ENCODE data around the gene F10.

Gene F10

DNA sequence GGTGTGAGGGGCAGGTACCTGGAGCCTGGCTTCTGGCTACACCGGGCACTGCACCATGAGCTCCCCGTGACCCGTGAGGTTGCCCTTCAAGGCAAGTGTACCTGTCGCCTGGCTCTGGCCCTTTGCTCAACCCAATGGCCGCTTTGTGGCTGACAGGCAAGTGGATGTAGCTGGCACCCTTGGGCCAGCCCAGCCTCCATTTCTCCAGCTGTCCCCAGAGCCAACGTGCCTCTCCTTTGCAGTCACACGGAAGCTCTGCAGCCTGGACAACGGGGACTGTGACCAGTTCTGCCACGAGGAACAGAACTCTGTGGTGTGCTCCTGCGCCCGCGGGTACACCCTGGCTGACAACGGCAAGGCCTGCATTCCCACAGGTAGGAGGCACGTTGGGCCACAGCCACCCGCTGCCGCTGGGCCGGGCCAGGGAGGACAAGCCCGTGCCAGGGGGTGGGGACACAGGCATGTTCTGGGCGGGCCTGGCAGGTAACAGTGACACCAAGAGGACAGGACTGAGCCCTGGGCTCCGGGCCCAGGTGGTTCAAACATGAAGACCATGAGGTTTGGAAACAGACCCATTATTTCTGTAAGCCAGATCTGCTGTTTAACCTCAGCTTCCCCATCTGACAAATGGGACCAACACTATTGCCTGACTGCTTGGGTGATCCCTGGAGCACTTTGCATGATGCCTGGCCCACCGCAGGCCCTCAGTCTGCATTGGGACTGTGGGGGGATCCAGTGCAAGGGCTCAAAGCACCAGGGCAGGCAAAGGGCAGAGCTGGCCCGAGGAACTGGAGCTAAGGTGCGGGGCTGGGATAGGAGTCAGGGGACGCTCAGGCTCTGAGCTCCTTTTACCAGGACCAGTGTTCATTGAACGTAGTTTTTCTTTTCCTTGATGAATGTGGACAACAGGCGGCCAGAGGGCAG, 18.3 kb downstream of the F10 start:
- DNase-seq = no peak

DNA sequence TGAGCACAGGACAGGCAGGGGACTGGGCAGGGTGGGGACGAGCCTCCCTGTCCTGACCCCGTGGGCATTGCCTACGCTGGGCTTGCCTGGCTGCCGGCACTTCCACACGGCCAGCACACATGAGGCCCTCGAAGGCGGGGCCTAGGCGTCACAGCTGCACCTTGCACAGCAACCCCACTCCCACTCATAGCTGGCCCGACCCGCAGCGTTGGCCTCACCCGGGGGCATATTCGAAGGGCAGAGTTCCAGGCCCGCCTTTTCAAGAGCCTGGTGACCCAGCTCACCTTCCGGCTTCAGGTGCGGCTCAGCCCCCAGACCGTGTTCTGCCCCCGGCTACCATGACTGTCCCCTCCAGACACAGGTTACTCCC, 19.0 kb downstream of the F10 start:
- no peak for DNase-seq

DNA sequence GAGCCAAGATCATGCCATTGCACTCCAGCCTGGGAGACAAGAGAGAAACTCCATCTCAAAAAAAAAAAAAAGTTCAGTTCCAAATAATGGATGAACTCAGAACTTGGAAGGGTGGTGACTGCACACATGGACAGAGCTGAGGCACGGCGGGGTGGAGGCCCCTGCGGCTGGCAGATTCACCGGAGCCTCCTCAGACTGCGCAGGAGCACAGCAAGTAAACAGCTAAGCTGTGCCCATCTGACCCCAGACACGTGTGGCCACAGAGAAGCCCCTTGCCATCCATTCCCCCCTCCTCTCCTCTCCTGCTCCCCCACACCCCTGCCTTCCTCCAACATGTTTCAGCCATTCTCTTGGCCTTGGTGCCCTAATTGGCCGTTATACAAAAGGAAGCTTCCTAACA, 20.3 kb downstream of the F10 start:
- no peak for DNase-seq

DNA sequence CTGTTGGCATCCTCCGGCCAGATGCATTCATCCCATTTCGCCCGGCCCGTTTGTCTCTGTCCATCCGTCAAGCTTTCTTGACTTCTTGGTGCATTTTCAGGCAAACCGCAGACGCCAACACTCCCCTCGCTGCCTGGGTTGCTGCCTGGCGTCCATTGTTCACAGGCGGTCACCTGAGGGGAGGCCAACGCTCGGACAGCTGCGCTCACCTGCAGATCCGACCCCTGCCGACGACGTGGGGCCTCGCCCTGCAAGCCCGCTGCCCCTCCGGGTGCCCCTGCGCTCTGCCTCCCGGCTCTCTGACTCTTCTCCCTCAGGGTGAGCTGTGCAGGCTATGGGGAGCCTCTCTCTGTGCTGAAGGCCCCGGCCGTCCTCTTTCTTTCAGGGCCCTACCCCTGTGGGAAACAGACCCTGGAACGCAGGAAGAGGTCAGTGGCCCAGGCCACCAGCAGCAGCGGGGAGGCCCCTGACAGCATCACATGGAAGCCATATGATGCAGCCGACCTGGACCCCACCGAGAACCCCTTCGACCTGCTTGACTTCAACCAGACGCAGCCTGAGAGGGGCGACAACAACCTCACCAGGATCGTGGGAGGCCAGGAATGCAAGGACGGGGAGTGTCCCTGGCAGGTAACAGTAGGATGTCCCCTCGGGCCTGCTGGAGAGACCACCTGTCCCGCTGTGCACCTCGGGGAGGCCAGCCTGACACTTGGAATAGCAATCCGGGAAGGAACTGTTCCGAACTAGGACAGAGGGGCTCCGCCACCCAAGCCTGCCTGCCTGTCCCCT, 21.1 kb downstream of the F10 start:
- DNase-seq = no peak

DNA sequence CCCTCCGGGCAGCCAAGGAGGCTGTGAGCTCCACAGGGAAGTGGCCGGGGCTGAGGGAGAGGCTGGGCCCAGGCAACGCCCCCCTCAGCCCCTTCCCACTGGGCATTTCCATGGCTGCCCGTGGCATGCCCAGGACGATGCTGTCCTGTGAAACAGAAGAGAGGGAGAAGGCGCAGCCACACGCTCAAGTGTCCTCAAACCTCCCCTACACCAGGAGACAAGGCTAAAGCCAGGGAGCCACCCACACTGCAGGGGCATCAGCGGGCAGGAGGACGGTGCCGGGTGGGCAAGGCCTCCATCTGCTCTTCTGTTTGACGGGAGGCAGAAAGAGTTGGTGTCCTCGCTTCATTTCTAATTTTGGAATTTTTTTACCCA, 21.6 kb downstream of the F10 start:
- no peak for DNase-seq

DNA sequence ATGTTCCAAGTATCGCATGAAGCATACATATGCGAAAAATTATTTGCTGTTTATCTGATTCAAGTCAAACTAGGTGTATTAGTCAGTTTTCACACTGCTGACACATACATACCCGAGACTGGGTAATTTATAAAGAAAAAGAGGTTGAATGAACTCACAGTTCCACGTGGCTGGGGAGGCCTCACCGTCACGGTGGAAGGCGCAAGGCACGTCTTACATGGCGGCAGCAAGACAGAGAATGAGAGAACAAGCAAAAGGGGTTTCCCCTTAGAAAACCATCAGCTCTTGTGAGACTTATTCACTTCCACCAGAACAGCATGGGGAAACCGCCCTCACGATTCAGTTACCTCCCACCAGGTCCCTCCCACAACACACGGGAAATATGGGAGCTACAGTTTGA, 22.9 kb downstream of the F10 start:
- no peak for DNase-seq

DNA sequence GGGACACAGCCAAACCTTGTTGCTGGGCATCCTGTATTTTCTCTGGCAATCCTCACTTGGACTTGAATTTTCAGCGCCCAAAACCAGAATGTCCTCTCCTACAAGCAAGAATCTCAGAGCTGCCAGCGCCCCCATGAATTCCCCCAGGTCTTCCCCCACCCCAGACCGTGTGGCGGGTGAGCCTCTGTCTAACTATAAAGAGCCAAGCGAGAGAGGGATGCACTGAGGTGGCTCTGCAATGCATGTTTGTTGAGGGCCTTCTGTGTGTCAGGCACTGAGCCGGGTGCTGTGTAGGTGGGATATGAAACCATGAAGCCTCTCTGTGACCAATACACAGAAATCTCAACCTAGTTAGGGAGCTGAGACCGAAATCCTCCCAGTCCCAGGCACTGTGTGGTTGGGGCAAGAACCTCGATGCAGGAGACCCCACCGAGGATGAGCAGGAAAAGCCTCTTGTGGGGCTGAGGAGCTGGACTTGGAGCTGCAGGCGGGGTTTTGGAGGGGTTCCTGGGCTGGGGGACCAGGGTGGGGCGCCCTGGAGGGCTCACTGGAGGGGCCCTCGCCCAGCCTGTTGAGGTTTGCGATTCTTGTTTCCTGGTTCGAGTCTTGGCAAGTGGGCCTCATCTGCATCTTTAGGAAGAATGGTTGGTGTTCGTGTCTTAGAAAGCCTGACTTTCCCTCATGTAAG, 23.5 kb downstream of the F10 start:
- DNase-seq = no peak

DNA sequence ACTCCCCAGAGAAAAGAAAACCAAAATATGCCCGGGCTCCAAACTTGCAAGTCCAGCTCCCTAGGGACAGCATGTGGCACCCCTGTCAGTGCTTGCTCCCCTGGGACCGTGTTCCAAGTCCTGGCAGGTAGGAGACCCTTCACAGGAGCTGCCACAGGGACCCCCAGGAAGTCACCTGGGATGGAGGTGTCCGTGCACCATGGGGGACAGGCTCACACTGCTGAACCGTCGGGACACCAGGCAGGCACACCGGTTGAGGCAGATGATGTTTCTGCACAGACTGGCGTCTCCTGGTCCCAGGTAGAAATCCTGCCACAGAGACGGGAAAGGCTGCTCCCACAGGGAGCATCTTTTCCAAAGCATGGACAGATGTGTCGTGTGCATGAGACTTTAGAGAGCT, 24.2 kb downstream of the F10 start:
- DNase-seq = no peak

DNA sequence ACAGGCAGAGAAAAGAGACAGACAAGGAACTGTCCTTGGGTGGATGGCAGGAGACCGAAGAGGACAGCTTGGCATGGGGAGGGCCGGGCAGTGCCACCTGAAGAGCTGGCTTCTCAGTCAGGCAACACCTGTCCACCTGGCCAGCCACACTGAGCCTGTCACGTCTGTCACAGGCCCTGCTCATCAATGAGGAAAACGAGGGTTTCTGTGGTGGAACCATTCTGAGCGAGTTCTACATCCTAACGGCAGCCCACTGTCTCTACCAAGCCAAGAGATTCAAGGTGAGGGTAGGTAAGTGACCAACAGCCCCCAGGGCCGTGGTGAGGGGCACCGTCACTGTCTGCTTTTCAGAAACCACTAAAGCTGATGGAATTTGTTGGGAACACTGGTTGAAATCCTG, 24.6 kb downstream of the F10 start:
- DNase-seq = no peak

DNA sequence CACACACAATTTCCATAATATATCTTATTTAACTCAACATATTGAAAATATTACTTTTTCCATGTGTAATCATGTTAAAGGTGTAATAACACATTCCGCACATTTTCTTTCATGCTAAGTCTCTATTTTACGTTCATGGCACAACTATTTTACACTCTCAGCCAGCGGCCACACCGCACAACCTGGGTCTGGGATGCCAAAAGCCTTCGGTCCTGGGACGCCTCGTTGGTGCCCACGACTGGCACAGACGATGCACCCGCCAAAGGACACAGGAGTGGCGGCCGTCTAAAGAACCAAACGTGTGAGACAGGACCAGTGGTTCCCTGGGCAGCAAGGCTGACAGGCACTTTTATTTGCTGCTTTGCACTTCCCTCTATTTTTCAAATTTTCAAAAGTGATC, 25.8 kb downstream of the F10 start:
- no peak for DNase-seq

DNA sequence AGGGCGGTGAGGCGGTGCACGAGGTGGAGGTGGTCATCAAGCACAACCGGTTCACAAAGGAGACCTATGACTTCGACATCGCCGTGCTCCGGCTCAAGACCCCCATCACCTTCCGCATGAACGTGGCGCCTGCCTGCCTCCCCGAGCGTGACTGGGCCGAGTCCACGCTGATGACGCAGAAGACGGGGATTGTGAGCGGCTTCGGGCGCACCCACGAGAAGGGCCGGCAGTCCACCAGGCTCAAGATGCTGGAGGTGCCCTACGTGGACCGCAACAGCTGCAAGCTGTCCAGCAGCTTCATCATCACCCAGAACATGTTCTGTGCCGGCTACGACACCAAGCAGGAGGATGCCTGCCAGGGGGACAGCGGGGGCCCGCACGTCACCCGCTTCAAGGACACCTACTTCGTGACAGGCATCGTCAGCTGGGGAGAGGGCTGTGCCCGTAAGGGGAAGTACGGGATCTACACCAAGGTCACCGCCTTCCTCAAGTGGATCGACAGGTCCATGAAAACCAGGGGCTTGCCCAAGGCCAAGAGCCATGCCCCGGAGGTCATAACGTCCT, 26.4 kb downstream of the F10 start:
- DNase-seq = no peak

DNA sequence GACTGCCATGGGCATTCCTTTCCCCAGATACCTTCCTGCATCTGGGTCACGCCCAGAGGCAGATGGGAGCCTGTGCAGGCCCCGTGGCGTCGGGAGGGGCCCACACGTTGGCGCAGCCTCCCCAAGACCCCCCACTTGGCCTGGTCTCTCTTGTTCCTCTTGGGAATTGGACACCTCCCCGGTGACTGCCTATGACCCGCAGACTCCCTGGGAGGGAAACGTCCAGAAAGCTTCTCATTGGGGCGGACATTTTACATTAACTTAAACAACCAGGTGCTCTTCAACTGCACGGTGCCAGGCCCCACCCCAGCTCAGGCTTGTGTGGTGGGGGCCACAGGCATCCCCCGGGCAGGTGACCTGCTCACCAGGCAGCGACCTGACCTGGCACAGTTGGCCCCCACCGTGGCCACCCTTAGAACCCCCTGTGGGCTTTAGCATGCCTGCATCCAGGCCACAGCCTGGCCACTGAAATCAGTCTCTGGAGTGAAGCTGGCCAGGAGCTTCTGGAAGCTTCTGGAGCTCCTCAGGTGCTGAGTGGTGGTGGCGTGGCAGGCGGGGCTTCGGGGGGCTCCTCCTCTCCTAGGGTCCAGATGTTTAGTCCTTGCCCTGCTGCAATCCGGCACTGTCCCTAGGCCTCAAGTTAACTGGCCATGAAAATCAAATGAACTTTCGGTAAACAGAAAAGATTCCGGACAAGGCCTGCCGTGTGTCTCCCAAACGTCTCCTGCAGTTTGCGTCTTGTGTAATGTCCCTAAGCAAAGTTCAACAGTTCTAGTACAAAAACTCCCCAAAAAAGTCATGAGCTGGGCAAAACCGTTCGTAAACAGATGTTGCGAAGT, 27.3 kb downstream of the F10 start:
- DNase-seq = no peak

DNA sequence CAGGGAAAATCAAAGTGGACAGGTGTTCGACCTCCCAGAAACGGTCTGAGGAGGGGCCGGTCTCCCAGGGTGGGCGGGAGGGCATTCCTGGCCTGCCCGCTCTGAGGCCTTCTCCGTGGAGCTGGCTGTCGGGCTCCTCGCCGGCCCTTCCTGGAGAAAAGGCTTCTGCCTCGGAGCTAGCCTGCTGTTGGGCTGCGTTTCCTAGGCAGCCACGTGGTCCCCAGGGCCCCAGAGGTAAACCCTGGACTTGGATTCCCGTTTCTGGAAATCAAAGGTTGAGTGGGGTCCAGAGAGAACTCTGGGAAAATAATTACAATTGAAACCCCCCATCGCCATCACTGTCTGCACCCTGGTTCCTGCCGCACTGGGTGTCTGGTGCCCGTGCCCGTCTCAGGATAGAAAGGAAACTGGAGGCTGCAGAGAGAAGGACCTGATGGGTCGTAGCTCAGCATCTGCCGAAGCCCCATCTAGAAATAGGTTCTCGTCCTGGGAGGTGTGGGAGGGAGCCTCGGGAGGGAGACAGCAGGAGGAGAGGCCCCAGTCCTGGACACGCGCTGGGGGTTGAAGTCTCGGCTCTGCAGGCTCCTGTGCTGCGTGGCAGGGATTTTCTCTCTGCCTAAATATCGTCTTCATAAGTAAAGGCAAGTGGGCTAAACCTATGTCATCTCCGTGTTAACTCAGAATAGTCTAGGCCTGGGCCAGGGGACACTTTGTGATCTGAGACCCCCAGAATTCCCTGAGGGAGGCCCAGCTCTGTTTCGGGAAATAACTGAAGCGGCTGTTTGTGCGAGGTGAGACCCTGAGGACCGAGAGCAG, 28.2 kb downstream of the F10 start:
- DNase-seq = no peak

DNA sequence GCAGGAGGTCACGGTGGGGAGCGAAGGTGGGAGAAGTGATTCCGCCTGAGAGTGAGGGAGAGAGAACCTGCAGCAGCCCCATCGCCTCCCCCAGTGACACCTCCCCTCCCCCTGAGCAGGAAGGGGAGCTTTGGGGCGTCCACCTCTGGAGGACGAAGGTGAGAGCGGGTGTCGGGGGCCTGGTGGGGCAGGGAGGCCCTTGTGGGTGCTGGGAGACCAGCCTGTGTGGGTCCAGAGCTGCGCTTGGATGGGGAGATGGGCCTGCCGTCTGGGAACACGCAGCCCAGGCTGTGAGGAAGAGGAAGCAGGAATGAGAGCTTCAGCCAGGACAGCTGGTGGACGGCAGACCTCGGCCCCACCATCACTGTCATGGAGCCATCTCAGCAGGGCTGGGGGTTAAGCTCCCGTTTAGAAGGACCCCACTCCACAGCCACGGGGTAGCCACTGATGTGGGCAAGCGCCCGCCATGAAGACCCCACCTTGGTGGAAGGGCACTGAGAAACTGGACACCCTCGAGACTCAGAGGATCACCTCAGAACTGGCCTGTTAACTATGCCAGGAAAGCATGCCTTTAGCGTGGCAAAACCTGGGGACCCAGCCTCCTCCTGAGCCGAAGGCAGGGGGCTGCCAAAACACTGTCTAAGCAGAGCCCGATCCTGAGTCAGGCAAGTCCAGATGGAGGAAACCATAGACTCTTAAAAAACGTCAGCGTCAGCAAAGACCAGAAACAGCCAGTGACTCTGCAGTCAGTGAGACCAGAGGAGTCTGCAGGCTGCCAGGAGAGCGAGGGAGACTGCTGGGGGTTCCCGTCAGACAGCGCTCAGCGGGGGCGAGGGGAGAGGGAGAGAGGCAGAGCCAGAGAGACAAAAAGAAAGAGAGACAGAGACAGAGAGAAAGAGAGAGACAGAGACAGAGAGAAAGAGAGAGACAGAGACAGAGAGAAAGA, 29.4 kb downstream of the F10 start:
- no peak for DNase-seq

DNA sequence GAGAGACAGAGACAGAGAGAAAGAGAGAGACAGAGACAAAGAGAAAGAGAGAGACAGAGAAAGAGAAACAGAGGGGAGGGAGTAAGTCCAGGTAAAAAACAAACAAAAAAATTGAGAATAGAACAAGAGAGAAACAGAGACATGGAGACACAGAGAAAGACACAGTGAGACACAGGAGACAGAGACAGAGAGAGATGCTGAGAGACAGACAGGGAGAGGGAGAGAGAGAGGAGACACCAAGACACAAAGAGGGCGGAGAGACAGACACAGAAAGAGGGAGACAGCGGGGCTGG, 30.0 kb downstream of the F10 start:
- no peak for DNase-seq

DNA sequence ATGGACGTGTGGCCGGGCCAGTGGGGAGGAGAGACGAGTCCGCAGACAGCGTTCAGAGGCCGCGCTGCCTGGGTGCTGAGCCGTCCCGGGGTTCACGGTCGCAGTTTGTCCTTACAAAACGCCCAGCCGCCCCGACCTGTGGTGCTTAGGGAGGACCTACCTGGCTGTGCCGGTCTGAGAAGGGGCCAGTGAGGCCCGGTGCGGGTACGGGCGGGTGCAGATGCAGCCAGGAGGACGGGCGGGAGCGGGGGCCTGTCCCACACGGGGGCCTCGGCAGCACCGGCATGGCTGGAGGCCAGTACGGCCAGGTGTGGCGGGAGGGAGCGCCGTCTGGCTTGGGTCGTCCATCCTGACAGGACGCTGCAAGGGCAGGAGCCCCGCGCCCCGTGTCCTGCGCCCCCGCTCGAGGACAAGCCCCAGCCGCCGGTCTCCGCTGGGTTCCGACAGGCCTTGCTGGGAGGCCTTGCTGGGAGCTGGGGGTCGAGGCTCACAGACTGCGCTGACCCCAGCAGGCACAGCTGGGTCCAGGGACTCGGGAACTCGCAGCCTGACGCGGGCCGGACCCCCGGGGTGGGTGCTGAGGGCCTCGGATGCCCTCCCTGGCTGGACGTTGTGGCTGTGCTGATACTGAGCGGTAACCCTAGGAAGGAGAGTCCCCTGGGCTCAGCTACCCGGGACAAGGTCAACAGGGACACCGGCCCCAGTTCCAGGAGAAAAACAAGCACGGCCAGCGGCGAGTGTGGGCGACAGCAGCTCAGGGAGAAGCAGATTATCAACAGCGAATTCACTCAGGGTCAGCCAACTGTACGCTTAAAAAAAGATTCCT, 30.6 kb downstream of the F10 start:
- DNase-seq = no peak

DNA sequence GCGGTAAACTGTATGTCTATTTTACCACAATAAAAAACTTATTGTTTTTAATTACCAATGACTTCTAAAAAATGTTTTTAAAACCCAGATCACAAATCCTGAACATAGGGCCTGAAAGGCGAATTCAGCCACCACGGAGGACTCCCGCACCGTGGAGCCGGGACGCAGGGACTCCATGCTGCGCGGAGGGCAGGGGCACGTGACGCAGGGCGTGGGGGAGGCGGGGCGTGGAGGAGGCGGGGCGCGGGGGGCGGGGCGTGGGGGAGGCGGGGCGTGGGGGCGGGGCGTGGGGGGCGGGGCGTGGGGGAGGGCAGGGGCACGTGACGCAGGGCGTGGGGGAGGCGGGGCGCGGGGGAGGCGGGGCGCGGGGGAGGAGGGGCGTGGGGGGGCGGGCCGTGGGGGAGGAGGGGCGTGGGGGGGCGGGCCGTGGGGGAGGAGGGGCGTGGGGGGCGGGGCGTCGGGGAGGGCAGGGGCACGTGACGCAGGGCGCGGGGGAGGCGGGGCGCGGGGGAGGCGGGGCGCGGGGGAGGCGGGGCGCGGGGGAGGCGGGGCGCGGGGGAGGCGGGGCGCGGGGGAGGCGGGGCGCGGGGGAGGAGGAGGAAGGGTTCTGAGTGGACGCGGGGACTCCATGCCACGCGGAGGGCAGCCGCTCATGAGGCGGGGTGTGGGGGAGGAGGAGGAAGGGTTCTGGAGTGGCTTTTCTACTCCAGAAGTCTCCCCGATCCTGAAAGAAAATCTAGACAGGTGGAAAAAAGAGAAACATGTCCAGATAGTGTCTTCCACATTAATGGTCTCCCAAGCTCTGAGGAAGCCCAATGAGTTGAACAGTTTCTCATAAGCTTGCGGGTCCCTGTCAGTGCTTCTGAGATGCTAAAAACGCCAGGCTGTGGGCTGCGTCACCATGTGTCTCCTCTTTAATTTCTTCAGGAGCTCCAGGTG, 31.5 kb downstream of the F10 start:
- DNase-seq = peak; percentile 70 to 71

DNA sequence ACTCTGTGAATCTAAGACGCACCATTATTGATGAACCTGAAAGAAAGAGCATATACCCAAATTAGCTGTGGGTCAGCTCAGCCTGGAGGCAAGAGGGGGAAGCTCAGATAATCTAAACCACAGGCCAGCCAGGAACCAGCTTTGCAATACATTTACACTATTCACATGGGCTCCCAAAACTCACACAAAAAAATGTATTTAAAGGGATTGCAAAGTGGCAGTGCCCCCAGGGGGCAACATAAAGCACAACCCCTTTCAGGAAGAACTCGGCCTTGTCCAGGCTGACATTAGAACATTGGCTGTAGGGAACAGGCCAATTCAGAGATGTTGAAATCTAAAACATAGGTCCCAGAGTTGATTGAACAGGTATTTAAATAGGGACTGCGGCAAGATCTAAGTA, 32.6 kb downstream of the F10 start:
- DNase-seq = no peak

Data from activated CD4-positive, alpha-beta T cell treated with anti-CD3 and anti-CD28 coated beads, Interleukin-2, amount 50 U/mL, for 4 hours (primary cell).